Fibroblast of lung (primary cell): Measurements from ENCODE around the gene CRKL. TPM values are rescaled to one million over a fixed set of nuclear protein-coding genes. Genes with fewer than 3 reads are reported as not detected.

Experiments
- DNase-seq, 2 donors: peaks; one replicate each; pipeline versions ENCODE4 v3.0.0 to v3.0.0-alpha.2; 2010; ENCODE audit warnings: low read depth in 2 of 2
- H2AFZ ChIP-seq: 2 replicates; pipeline ENCODE4 v1.5.1; 2012; ENCODE audit warnings: low read length, control low read depth, inconsistent platforms
- H3K27ac ChIP-seq: 2 replicates; pipeline ENCODE4 v1.5.1; 2011; ENCODE audit warnings: low read length, control low read depth; ENCODE audit not compliant: insufficient read depth
- H3K27me3 ChIP-seq: 2 replicates; pipeline ENCODE4 v1.5.1; 2011; ENCODE audit warnings: mild to moderate bottlenecking, low read length; ENCODE audit not compliant: control insufficient read depth, insufficient read depth
- H3K36me3 ChIP-seq: 2 replicates; pipeline ENCODE4 v1.5.1; 2011; ENCODE audit warnings: low read length; ENCODE audit not compliant: control insufficient read depth, insufficient read depth
- H3K4me1 ChIP-seq: 2 replicates; pipeline ENCODE4 v1.5.1; 2011; ENCODE audit warnings: low read length; ENCODE audit not compliant: control insufficient read depth, insufficient read depth; ENCODE audit errors: extremely low read depth
- H3K4me2 ChIP-seq: 2 replicates; pipeline ENCODE4 v1.5.1; 2011; ENCODE audit warnings: low read length, control low read depth; ENCODE audit not compliant: insufficient read depth; ENCODE audit errors: extremely low read depth
- H3K4me3 ChIP-seq, 4 experiments: fragments of 200-600 bp in 1 of 4; sonication (generic) in 1 of 4; replicated peaks in 1 of 4; 2 replicates each; pipeline ENCODE4 v1.5.1; 2011 to 2016; ENCODE audit warnings: low read length in 4 of 4, low read depth in 3 of 4, mild to moderate bottlenecking in 3 of 4, control low read depth in 2 of 4, inconsistent platforms in 1 of 4, mixed read lengths in 1 of 4; ENCODE audit not compliant: insufficient read depth in 1 of 4; ENCODE audit errors: control extremely low read depth in 1 of 4
- H3K79me2 ChIP-seq: 2 replicates; pipeline ENCODE4 v1.5.1; 2012; ENCODE audit warnings: mild to moderate bottlenecking, low read length, inconsistent platforms; ENCODE audit not compliant: control insufficient read depth, insufficient read depth
- H3K9ac ChIP-seq: 2 replicates; pipeline ENCODE4 v1.5.1; 2011; ENCODE audit warnings: mild to moderate bottlenecking, low read length, control low read depth; ENCODE audit not compliant: insufficient read depth
- H3K9me3 ChIP-seq: 2 replicates; pipeline ENCODE4 v1.5.1; 2012; ENCODE audit warnings: low read depth, low read length; ENCODE audit not compliant: control insufficient read depth, insufficient read depth
- H4K20me1 ChIP-seq: 2 replicates; pipeline ENCODE4 v1.5.1; 2011; ENCODE audit warnings: low read length; ENCODE audit not compliant: control insufficient read depth, insufficient read depth; ENCODE audit errors: extremely low read depth
- CTCF ChIP-seq, 2 donors: IDR thresholded peaks in 1 of 2; conservative IDR thresholded peaks in 1 of 2; 1 replicate in 1 of 2; 2 replicates in 1 of 2; pipeline ENCODE4 v1.5.1; 2011 to 2012; ENCODE audit warnings: low read length in 2 of 2, control low read depth in 1 of 2, inconsistent platforms in 1 of 2, low read depth in 1 of 2, mild to moderate bottlenecking in 1 of 2
- EZH2 ChIP-seq: IDR thresholded peaks from 2 replicates; pipeline ENCODE4 v1.5.1; 2012; ENCODE audit warnings: low read length, control low read depth, mild to moderate bottlenecking; ENCODE audit errors: missing control alignments
- polyA plus RNA-seq, 2 donors: library from polyadenylated mRNA; depleted of rRNA in 1 of 2; stranded (reverse) in 1 of 2; unstranded in 1 of 2; fragments of >200 nt; gene quantifications; 2 replicates each; pipeline ENCODE4 v1.2.1, GENCODE V29; 2011 to 2012; ENCODE audit warnings: missing spikeins in 1 of 2
- total RNA-seq: library from RNA; depleted of rRNA; stranded (reverse); fragments of >200 nt; gene quantifications from 2 replicates; pipeline ENCODE4 v1.2.1, GENCODE V29; 2014

CRKL gene
- total and polyA plus RNA-seq, 2 donors (not counting 1 experiment from before 2014, with no cell fraction given): 23.8 to 45.1 TPM

- no peak overlapping the region for H3K9ac ChIP-seq
- DNase-seq: no peak
- no peak overlapping the region for H2AFZ ChIP-seq
- no peaks in the 10 kb centered on the region for H3K27me3 ChIP-seq
- peaks cover 6% of the 10 kb centered on the region for H3K4me1 ChIP-seq
- H3K9me3 ChIP-seq: no peaks in the 10 kb centered on the region
- TF ChIP-seq CTCF (conservative IDR thresholded peaks at IDR 0.05 in 1 of 2, IDR thresholded peaks at IDR 0.05 in 1 of 2; ENCODE audit: low read depth in 1 of 2, low read length in 2 of 2): no peak
- H3K4me3 ChIP-seq: no peak overlapping the region
- H3K27ac ChIP-seq: no peak overlapping the region
- H4K20me1 ChIP-seq: no peaks in the 10 kb centered on the region
- no peak overlapping the region for H3K4me2 ChIP-seq
- peaks cover 59% of the 10 kb centered on the region for H3K79me2 ChIP-seq
- peaks cover 13% of the 10 kb centered on the region for H3K36me3 ChIP-seq
Measured at GRCh38 chr22:20948989-20949388, 31.8 kb downstream of the CRKL start.

GRCh38 chr22:20949698-20950183, 32.5 kb downstream of the CRKL start:
- no peak for DNase-seq
- no peak overlapping the region for H3K27ac ChIP-seq
- no peaks in the 10 kb centered on the region for H3K27me3 ChIP-seq
- peaks cover 52% of the 10 kb centered on the region for H3K79me2 ChIP-seq
- H3K9me3 ChIP-seq: no peaks in the 10 kb centered on the region
- H3K4me1 ChIP-seq: peaks cover 6% of the 10 kb centered on the region
- H3K36me3 ChIP-seq: peaks cover 13% of the 10 kb centered on the region
- no peak overlapping the region for H2AFZ ChIP-seq
- H3K4me2 ChIP-seq: no peak overlapping the region
- no peaks in the 10 kb centered on the region for H4K20me1 ChIP-seq
- no peak overlapping the region for H3K9ac ChIP-seq
- H3K4me3 ChIP-seq: no peak overlapping the region
- TF ChIP-seq CTCF (conservative IDR thresholded peaks at IDR 0.05 in 1 of 2, IDR thresholded peaks at IDR 0.05 in 1 of 2; ENCODE audit: low read depth in 1 of 2, low read length in 2 of 2): no peak
- no peak for TF ChIP-seq EZH2

- TF ChIP-seq CTCF (conservative IDR thresholded peaks at IDR 0.05 in 1 of 2, IDR thresholded peaks at IDR 0.05 in 1 of 2; ENCODE audit: low read depth in 1 of 2, low read length in 2 of 2) (no peak), EZH2 (no peak)
- Histone ChIP-seq H3K9ac (no peak overlapping the region), H3K79me2 (peaks cover 37% of the 10 kb centered on the region), H3K9me3 (no peaks in the 10 kb centered on the region), H2AFZ (no peak overlapping the region), H3K27ac (no peak overlapping the region), H3K27me3 (no peaks in the 10 kb centered on the region), H4K20me1 (no peaks in the 10 kb centered on the region), H3K4me3 (no peak overlapping the region), H3K36me3 (peaks cover 13% of the 10 kb centered on the region), H3K4me2 (no peak overlapping the region), H3K4me1 (no peaks in the 10 kb centered on the region)
- no peak for DNase-seq
Measured at GRCh38 chr22:20951151-20951931, 34.1 kb downstream of the CRKL start.
